GM23338 (cell line): ENCODE results near the gene EYS. TPM values are rescaled to one million over a fixed set of nuclear protein-coding genes. Genes with fewer than 3 reads are reported as not detected.

ENCODE experiments used
- ATAC-seq: fragments of 200-7000 bp; cut with Tn5 transposase; 3 replicates; pipeline ENCODE4 v1.9.1; 2020
- DNase-seq: peaks from one replicate; pipeline ENCODE4 v3.0.0-alpha.2; 2015; ENCODE audit warnings: low spot score
- H2AFZ ChIP-seq: fragments of 200-600 bp; sonication (generic); 2 replicates; pipeline ENCODE4 v1.8.0; 2016; ENCODE audit warnings: antibody characterized with exemption, mild to moderate bottlenecking, moderate library complexity
- H3F3A ChIP-seq: fragments of 200-600 bp; sonication (generic); replicated peaks from 2 replicates; pipeline ENCODE4 v1.8.0; 2017; ENCODE audit warnings: antibody characterized with exemption, mixed run types, low read depth
- H3K27ac ChIP-seq: fragments of 200-600 bp; sonication (generic); 2 replicates; pipeline ENCODE4 v1.6.1; 2016; ENCODE audit warnings: low read depth
- H3K27me3 ChIP-seq: fragments of 200-600 bp; sonication (generic); 2 replicates; pipeline ENCODE4 v1.8.0; 2016; ENCODE audit warnings: mild to moderate bottlenecking, mixed run types, moderate library complexity; ENCODE audit not compliant: insufficient read depth
- H3K36me3 ChIP-seq: fragments of 200-600 bp; sonication (generic); 2 replicates; pipeline ENCODE4 v1.8.0; 2016; ENCODE audit warnings: mild to moderate bottlenecking; ENCODE audit not compliant: insufficient read depth
- H3K4me1 ChIP-seq: fragments of 200-600 bp; sonication (generic); 2 replicates; pipeline ENCODE4 v1.8.0; 2016; ENCODE audit warnings: mild to moderate bottlenecking, moderate library complexity; ENCODE audit not compliant: insufficient read depth
- H3K4me2 ChIP-seq: fragments of 200-600 bp; sonication (generic); 2 replicates; pipeline ENCODE4 v1.7.1; 2017; ENCODE audit warnings: mixed run types
- H3K4me3 ChIP-seq: fragments of 200-600 bp; sonication (generic); 2 replicates; pipeline ENCODE4 v1.6.1; 2016; ENCODE audit warnings: mixed run types
- H3K79me2 ChIP-seq: fragments of 200-600 bp; sonication (generic); replicated peaks from 2 replicates; pipeline ENCODE4 v1.8.0; 2017; ENCODE audit warnings: mild to moderate bottlenecking; ENCODE audit not compliant: insufficient read depth
- H3K9me2 ChIP-seq: fragments of 200-600 bp; sonication (generic); 2 replicates; pipeline ENCODE4 v1.8.0; 2017; ENCODE audit not compliant: insufficient read depth
- H4K20me1 ChIP-seq: fragments of 200-600 bp; sonication (generic); replicated peaks from 2 replicates; pipeline ENCODE4 v1.8.0; 2017; ENCODE audit warnings: mild to moderate bottlenecking; ENCODE audit not compliant: insufficient read depth
- H3K27ac Mint-ChIP-seq: 2 replicates; pipeline ENCODE4 v1.8.0; 2020; ENCODE audit warnings: inconsistent platforms, mild to moderate bottlenecking, moderate library complexity, mixed read lengths
- H3K27me3 Mint-ChIP-seq: 3 replicates; pipeline ENCODE4 v1.8.0; 2022; ENCODE audit warnings: low read depth, mild to moderate bottlenecking, moderate library complexity, mixed read lengths, inconsistent platforms; ENCODE audit not compliant: insufficient read depth, poor library complexity
- H3K36me3 Mint-ChIP-seq: 3 replicates; pipeline ENCODE4 v1.8.0; 2021; ENCODE audit warnings: low read depth, mild to moderate bottlenecking, inconsistent platforms, moderate library complexity, mixed read lengths
- H3K4me1 Mint-ChIP-seq: 3 replicates; pipeline ENCODE4 v1.8.0; 2020; ENCODE audit warnings: mild to moderate bottlenecking, inconsistent platforms, mixed read lengths
- H3K4me3 Mint-ChIP-seq: 3 replicates; pipeline ENCODE4 v1.8.0; 2021; ENCODE audit warnings: moderate library complexity, mild to moderate bottlenecking, inconsistent platforms, mixed read lengths
- H3K9me3 Mint-ChIP-seq: 3 replicates; pipeline ENCODE4 v1.8.0; 2020; ENCODE audit warnings: moderate library complexity, mild to moderate bottlenecking, inconsistent platforms, mixed read lengths
- CREB1 ChIP-seq: fragments of 250-450 bp; sonication (Bioruptor Pico); IDR thresholded peaks from 2 replicates; pipeline ENCODE4 v1.5.0; 2020; ENCODE audit warnings: low read depth, mild to moderate bottlenecking, moderate library complexity
- ETS1 ChIP-seq: IDR thresholded peaks from 2 replicates; pipeline ENCODE4 v1.6.1; 2016; ENCODE audit warnings: antibody characterized with exemption
- EZH2 ChIP-seq: fragments of 200-600 bp; sonication (generic); IDR thresholded peaks from one replicate; pipeline ENCODE4 v1.8.0; 2017; ENCODE audit warnings: antibody characterized with exemption, mild to moderate bottlenecking, low read depth; ENCODE audit not compliant: unreplicated experiment
- EZH2phosphoT487 ChIP-seq: fragments of 200-600 bp; sonication (generic); IDR thresholded peaks from one replicate; pipeline ENCODE4 v1.8.1; 2018; ENCODE audit warnings: antibody characterized with exemption; ENCODE audit not compliant: unreplicated experiment
- JUNB ChIP-seq: IDR thresholded peaks from one replicate; pipeline ENCODE4 v1.6.1; 2016; ENCODE audit warnings: antibody characterized with exemption; ENCODE audit not compliant: unreplicated experiment
- NANOG ChIP-seq: IDR thresholded peaks from 2 replicates; pipeline ENCODE4 v1.6.1; 2016; ENCODE audit warnings: antibody characterized with exemption, borderline replicate concordance
- POLR2AphosphoS5 ChIP-seq: IDR thresholded peaks from 2 replicates; pipeline ENCODE4 v1.6.1; 2016; ENCODE audit warnings: antibody characterized with exemption, low read depth
- REST ChIP-seq: IDR thresholded peaks from one replicate; pipeline ENCODE4 v1.6.1; 2018; ENCODE audit warnings: antibody characterized with exemption; ENCODE audit not compliant: unreplicated experiment
- STAT1 ChIP-seq: IDR thresholded peaks from one replicate; pipeline ENCODE4 v1.6.1; 2016; ENCODE audit warnings: antibody characterized with exemption; ENCODE audit not compliant: unreplicated experiment
- ZNF114 ChIP-seq: fragments of 250-450 bp; sonication (Bioruptor Pico); IDR thresholded peaks from 2 replicates; pipeline ENCODE4 v1.5.0; 2020; ENCODE audit warnings: mild to moderate bottlenecking, moderate library complexity
- ZNF331 ChIP-seq: fragments of 250-450 bp; sonication (Bioruptor Pico); IDR thresholded peaks from 2 replicates; pipeline ENCODE4 v1.5.0; 2020; ENCODE audit warnings: low read depth, mild to moderate bottlenecking, moderate library complexity
- polyA plus RNA-seq: library from polyadenylated mRNA; unstranded; fragments of >200 nt; fragmentation: Nextera tagmentation; extraction: Ambion mirVana; gene quantifications from 2 replicates; pipeline ENCODE4 v1.2.1, GENCODE V29; 2016
- total RNA-seq: library from RNA; depleted of rRNA; stranded (reverse); fragments of >200 nt; shearing (Covaris generic); gene quantifications from 2 replicates; pipeline ENCODE4 v1.2.3, GENCODE V29; 2014
- TF ChIP-seq, protein P1 (sequence below), 2 experiments: fragments of 200-600 bp in 1 of 2; sonication (generic) in 1 of 2; conservative IDR thresholded peaks; 2 replicates each; pipeline versions ENCODE4 v1.5.1 to v1.6.1; 2016 to 2017; ENCODE audit warnings: antibody characterized with exemption in 2 of 2, low read depth in 2 of 2, mild to moderate bottlenecking in 2 of 2, moderate library complexity in 1 of 2
- TF ChIP-seq, protein P2 (sequence below): fragments of 250-450 bp; sonication (Bioruptor Pico); IDR thresholded peaks from 2 replicates; pipeline ENCODE4 v1.5.0; 2020; ENCODE audit warnings: mild to moderate bottlenecking, moderate library complexity

The EYS gene
- total and polyA plus RNA-seq, 2 experiments from 2014 or later, result 0.38 to 0.52 TPM

- Histone ChIP-seq H3K36me3 (no peaks in the 10 kb centered on the region), H3K27me3 (no peaks in the 10 kb centered on the region), H4K20me1 (no peaks in the 10 kb centered on the region), H3K9me2 (no peaks in the 10 kb centered on the region), H3K4me2 (no peak overlapping the region), H2AFZ (no peak overlapping the region), H3K27ac (no peak overlapping the region), H3K4me3 (no peak overlapping the region), H3K4me1 (no peaks in the 10 kb centered on the region), H3K79me2 (no peaks in the 10 kb centered on the region), H3F3A (no peaks in the 10 kb centered on the region)
- Mint-ChIP-seq H3K36me3 (no peaks in the 10 kb centered on the region), H3K9me3 (no peaks in the 10 kb centered on the region; the same call in 2 of the 3 replicates), H3K4me3 (no peak overlapping the region), H3K27ac (no peak overlapping the region), H3K4me1 (no peaks in the 10 kb centered on the region), H3K27me3 (no peaks in the 10 kb centered on the region)
- TF ChIP-seq STAT1 (no peak), EZH2 (no peak), ETS1 (no peak), REST (no peak), EZH2phosphoT487 (no peak), NANOG (no peak), POLR2AphosphoS5 (no peak), ZNF331 (CRISPR knock-in tag) (no peak), JUNB (no peak), CREB1 (CRISPR knock-in tag) (no peak), ZNF114 (CRISPR knock-in tag) (no peak)
- TF ChIP-seq, protein P1, sequence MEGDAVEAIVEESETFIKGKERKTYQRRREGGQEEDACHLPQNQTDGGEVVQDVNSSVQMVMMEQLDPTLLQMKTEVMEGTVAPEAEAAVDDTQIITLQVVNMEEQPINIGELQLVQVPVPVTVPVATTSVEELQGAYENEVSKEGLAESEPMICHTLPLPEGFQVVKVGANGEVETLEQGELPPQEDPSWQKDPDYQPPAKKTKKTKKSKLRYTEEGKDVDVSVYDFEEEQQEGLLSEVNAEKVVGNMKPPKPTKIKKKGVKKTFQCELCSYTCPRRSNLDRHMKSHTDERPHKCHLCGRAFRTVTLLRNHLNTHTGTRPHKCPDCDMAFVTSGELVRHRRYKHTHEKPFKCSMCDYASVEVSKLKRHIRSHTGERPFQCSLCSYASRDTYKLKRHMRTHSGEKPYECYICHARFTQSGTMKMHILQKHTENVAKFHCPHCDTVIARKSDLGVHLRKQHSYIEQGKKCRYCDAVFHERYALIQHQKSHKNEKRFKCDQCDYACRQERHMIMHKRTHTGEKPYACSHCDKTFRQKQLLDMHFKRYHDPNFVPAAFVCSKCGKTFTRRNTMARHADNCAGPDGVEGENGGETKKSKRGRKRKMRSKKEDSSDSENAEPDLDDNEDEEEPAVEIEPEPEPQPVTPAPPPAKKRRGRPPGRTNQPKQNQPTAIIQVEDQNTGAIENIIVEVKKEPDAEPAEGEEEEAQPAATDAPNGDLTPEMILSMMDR (conservative IDR thresholded peaks at IDR 0.05; ENCODE audit: low read depth in 2 of 2), result no peak
- TF ChIP-seq, protein P2, sequence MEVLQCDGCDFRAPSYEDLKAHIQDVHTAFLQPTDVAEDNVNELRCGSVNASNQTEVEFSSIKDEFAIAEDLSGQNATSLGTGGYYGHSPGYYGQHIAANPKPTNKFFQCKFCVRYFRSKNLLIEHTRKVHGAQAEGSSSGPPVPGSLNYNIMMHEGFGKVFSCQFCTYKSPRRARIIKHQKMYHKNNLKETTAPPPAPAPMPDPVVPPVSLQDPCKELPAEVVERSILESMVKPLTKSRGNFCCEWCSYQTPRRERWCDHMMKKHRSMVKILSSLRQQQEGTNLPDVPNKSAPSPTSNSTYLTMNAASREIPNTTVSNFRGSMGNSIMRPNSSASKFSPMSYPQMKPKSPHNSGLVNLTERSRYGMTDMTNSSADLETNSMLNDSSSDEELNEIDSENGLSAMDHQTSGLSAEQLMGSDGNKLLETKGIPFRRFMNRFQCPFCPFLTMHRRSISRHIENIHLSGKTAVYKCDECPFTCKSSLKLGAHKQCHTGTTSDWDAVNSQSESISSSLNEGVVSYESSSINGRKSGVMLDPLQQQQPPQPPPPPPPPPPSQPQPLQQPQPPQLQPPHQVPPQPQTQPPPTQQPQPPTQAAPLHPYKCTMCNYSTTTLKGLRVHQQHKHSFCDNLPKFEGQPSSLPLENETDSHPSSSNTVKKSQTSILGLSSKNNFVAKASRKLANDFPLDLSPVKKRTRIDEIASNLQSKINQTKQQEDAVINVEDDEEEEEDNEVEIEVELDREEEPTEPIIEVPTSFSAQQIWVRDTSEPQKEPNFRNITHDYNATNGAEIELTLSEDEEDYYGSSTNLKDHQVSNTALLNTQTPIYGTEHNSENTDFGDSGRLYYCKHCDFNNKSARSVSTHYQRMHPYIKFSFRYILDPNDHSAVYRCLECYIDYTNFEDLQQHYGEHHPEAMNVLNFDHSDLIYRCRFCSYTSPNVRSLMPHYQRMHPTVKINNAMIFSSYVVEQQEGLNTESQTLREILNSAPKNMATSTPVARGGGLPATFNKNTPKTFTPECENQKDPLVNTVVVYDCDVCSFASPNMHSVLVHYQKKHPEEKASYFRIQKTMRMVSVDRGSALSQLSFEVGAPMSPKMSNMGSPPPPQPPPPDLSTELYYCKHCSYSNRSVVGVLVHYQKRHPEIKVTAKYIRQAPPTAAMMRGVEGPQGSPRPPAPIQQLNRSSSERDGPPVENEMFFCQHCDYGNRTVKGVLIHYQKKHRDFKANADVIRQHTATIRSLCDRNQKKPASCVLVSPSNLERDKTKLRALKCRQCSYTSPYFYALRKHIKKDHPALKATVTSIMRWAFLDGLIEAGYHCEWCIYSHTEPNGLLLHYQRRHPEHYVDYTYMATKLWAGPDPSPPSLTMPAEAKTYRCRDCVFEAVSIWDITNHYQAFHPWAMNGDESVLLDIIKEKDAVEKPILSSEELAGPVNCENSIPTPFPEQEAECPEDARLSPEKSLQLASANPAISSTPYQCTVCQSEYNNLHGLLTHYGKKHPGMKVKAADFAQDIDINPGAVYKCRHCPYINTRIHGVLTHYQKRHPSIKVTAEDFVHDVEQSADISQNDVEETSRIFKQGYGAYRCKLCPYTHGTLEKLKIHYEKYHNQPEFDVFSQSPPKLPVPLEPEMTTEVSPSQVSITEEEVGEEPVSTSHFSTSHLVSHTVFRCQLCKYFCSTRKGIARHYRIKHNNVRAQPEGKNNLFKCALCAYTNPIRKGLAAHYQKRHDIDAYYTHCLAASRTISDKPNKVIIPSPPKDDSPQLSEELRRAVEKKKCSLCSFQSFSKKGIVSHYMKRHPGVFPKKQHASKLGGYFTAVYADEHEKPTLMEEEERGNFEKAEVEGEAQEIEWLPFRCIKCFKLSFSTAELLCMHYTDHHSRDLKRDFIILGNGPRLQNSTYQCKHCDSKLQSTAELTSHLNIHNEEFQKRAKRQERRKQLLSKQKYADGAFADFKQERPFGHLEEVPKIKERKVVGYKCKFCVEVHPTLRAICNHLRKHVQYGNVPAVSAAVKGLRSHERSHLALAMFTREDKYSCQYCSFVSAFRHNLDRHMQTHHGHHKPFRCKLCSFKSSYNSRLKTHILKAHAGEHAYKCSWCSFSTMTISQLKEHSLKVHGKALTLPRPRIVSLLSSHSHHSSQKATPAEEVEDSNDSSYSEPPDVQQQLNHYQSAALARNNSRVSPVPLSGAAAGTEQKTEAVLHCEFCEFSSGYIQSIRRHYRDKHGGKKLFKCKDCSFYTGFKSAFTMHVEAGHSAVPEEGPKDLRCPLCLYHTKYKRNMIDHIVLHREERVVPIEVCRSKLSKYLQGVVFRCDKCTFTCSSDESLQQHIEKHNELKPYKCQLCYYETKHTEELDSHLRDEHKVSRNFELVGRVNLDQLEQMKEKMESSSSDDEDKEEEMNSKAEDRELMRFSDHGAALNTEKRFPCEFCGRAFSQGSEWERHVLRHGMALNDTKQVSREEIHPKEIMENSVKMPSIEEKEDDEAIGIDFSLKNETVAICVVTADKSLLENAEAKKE (CRISPR knock-in tag), result no peak
- no peak for ATAC-seq
- no peak for DNase-seq
These were observed 895.9 kb downstream of the EYS start for GRCh38 chr6:64811119-64811518.
